Pancreas (tissue), 10 donors: ENCODE results near the gene WASF2. TPM values are rescaled to one million over a fixed set of nuclear protein-coding genes. Genes with fewer than 3 reads are reported as not detected.

Source experiments
- ATAC-seq, 4 donors: fragments of 200-7000 bp; cut with Tn5 transposase; one replicate each; pipeline versions ENCODE4 v1.8.0 to v1.9.1; 2020; ENCODE audit warnings: mild to moderate bottlenecking in 4 of 4, moderate library complexity in 4 of 4
- DNase-seq, 6 donors: peaks; one replicate each; pipeline ENCODE4 v3.0.0-alpha.2; 2020
- FAIRE-seq: peaks from 2 replicates; lab custom pipeline; 2012; peaks lifted over from hg19 to GRCh38; lab: Jason Lieb, UNC
- H3K27ac ChIP-seq, 4 donors: fragments of 200-600 bp; sonication (generic); 1 replicate in 3 of 4; 2 replicates in 1 of 4; pipeline versions ENCODE4 v1.5.0 to v1.8.0; 2020
- H3K27me3 ChIP-seq, 4 donors: fragments of 200-600 bp; one replicate each; pipeline ENCODE4 v1.8.0; 2021
- H3K36me3 ChIP-seq, 3 donors: fragments of 200-600 bp; sonication (generic) in 1 of 3; one replicate each; pipeline versions ENCODE4 v1.5.0 to v1.8.0; 2020 to 2021
- H3K4me1 ChIP-seq, 3 donors: fragments of 200-600 bp; one replicate each; pipeline ENCODE4 v1.8.0; 2021
- H3K4me3 ChIP-seq, 4 donors: fragments of 200-600 bp; sonication (generic) in 2 of 4; one replicate each; pipeline versions ENCODE4 v1.5.0 to v1.8.0; 2020 to 2021
- H3K9me3 ChIP-seq, 4 donors: fragments of 200-600 bp; one replicate each; pipeline ENCODE4 v1.8.0; 2021
- WGBS, 2 donors: extraction: QIAGEN DNeasy Blood & Tissue Kit; methylation state at CpG; one replicate each; pipeline ENCODE4 v1.1.7; 2013; 5-methylcytosine and 5-hydroxymethylcytosine counted together
- intact Hi-C, 3 donors: fragments of 100-400 bp; cut with DNase I; formaldehyde crosslinking; loops; one replicate each; pipeline versions ENCODE4 v1.11.1 to v1.14.2; 2022
- polyA plus RNA-seq, 2 donors: library from polyadenylated mRNA; stranded (reverse); fragments of 200-250 nt; gene quantifications; one replicate each; pipeline ENCODE4 v1.2.3, GENCODE V29; 2013
- total RNA-seq, 6 donors: library from RNA; stranded (reverse); fragmentation: NEBNext Ultra II Directional in 4 of 6; extraction: Animal tissue kit (Norgen Biotek cat#: 25700) in 4 of 6; gene quantifications; one replicate each; pipeline versions ENCODE4 v1.2.1 to v1.2.4, GENCODE V29; 2021 to 2023
- TF ChIP-seq, protein P1 (sequence below), 4 donors: fragments of 200-600 bp; sonication (generic) in 3 of 4; IDR thresholded peaks; one replicate each; pipeline versions ENCODE4 v1.5.0 to v1.8.0; 2021; ENCODE audit warnings: antibody characterized with exemption in 4 of 4
- donor health status: healthy with polysubstance abuse.
- donor health status: DM: no; HTN: no; CAD: no; lungs with moderate emphysema.
- donor health status: DM: no; HTN: no; CAD: no.
- donor health status: control.
- donor health status: control.
- donor health status: Bipolar disorder and iron deficiency.
- donor health status: DM: yes; HTN: yes; CAD: no.
- donor health status: DM: no; HTN: no; CAD: no.
- donor health status: DM: no; HTN: no; CAD: no.
- donor health status: DM: yes; HTN: yes; CAD: no.

Gene WASF2
- total and polyA plus RNA-seq, 8 donors = 13.5 to 83.2 (median 51.4) TPM

GRCh38 chr1:27398405-27399149 lies 91.4 kb downstream of the WASF2 start:
- H3K9me3 ChIP-seq = no peaks in the 10 kb centered on the region
- DNase-seq = no peak
- TF ChIP-seq, protein P1, sequence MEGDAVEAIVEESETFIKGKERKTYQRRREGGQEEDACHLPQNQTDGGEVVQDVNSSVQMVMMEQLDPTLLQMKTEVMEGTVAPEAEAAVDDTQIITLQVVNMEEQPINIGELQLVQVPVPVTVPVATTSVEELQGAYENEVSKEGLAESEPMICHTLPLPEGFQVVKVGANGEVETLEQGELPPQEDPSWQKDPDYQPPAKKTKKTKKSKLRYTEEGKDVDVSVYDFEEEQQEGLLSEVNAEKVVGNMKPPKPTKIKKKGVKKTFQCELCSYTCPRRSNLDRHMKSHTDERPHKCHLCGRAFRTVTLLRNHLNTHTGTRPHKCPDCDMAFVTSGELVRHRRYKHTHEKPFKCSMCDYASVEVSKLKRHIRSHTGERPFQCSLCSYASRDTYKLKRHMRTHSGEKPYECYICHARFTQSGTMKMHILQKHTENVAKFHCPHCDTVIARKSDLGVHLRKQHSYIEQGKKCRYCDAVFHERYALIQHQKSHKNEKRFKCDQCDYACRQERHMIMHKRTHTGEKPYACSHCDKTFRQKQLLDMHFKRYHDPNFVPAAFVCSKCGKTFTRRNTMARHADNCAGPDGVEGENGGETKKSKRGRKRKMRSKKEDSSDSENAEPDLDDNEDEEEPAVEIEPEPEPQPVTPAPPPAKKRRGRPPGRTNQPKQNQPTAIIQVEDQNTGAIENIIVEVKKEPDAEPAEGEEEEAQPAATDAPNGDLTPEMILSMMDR (IDR thresholded peaks at IDR 0.05) = no peak
- H3K4me3 ChIP-seq = no peak overlapping the region
- intact Hi-C loops = loop anchor here in 1 of 3 donors (10.0 kb wide), 1 partner anchor 94 kb away; no protein-coding TSS in a partner anchor
- no peaks in the 10 kb centered on the region for H3K27me3 ChIP-seq
- H3K36me3 ChIP-seq = no peaks in the 10 kb centered on the region
- WGBS, 2 donors = 53 to 70% methylated on average over 4 of the region's 4 CpGs
- no peak overlapping the region for H3K27ac ChIP-seq
- no peak for ATAC-seq
- H3K4me1 ChIP-seq = peaks cover 0 to 10% (median 0%) of the 10 kb centered on the region in 3 donors
- FAIRE-seq = no peak

DNA sequence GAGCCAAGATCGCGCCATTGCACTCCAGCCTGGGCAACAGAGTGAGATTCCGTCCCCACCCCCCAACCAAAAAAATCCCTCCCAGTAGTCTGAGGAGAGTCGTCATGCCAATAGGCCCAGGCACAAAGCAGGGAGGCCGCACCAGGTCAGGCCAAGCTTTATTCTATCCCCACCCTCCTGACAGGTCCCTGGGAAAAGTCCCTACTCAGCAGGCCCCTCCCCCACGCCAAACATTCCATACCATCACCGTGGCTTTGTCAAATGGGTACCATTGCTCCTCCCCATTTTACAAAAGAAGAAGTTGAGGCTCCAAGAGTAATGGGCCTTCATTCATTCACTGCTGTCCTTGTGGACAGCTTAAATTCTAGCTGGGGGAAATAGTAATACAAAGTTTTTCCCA lies 92.2 kb downstream of the WASF2 start:
- intact Hi-C loops = loop anchor here in 1 of 3 donors (10.0 kb wide), 1 partner anchor 93 kb away; no protein-coding TSS in a partner anchor
- H3K9me3 ChIP-seq = no peaks in the 10 kb centered on the region
- no peak for DNase-seq
- 51 to 58% methylated on average over 7 of the region's 7 CpGs for WGBS, 2 donors
- H3K27ac ChIP-seq = no peak overlapping the region
- no peak for FAIRE-seq
- H3K36me3 ChIP-seq = no peaks in the 10 kb centered on the region
- peaks cover 0 to 8% (median 0%) of the 10 kb centered on the region in 3 donors for H3K4me1 ChIP-seq
- TF ChIP-seq, protein P1 (IDR thresholded peaks at IDR 0.05) = no peak
- no peaks in the 10 kb centered on the region for H3K27me3 ChIP-seq
- ATAC-seq = no peak
- H3K4me3 ChIP-seq = no peak overlapping the region

DNA sequence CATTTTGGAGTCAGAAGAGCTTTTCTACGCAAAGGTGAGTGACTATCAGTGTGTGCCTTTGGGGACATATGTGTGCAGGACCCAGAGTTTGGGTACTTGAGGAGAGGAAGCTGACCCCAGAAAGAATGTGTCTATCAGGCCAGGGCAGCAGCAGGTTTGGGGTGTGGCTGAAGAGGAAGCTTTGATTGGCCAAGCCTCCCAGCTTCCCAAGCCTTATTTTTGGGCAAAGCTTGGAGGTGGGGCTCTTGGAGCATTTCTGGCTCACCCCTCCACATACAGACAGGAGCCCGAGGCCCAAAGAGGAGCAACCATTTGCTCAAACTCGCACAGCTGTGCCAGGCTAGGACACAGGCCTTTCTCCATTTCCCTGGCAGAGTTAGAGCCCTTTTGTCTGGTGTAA lies 92.9 kb downstream of the WASF2 start:
- Histone ChIP-seq H3K4me3 (no peak overlapping the region), H3K27ac (no peak overlapping the region), H3K27me3 (no peaks in the 10 kb centered on the region), H3K36me3 (no peaks in the 10 kb centered on the region), H3K4me1 (peaks cover 0 to 2% (median 2%) of the 10 kb centered on the region in 3 donors), H3K9me3 (no peaks in the 10 kb centered on the region)
- intact Hi-C loops = loop anchor here in 1 of 3 donors (10.0 kb wide), 1 partner anchor 92 kb away; no protein-coding TSS in a partner anchor
- ATAC-seq (no peak), FAIRE-seq (no peak), DNase-seq (no peak)
- TF ChIP-seq, protein P1 (IDR thresholded peaks at IDR 0.05) = no peak
- 67 to 87% methylated on average over 3 of the region's 3 CpGs for WGBS, 2 donors

- FAIRE-seq = no peak
- H3K4me3 ChIP-seq = no peak overlapping the region
- peaks cover 0 to 5% (median 4%) of the 10 kb centered on the region in 3 donors for H3K4me1 ChIP-seq
- H3K9me3 ChIP-seq = no peaks in the 10 kb centered on the region
- peak; percentile 47 to 73 (median 64) for ATAC-seq
- DNase-seq = peak; percentile 52 to 90 (median 83)
- intact Hi-C loops = loop anchor here in 2 of 3 donors (2.0 to 10.0 kb wide), 2 partner anchors 91 to 97 kb away; no protein-coding TSS in a partner anchor
- TF ChIP-seq, protein P1 (IDR thresholded peaks at IDR 0.05) = peak; percentile 85 to 96 (median 92)
- H3K36me3 ChIP-seq = no peaks in the 10 kb centered on the region
- no peaks in the 10 kb centered on the region for H3K27me3 ChIP-seq
- H3K27ac ChIP-seq = no peak overlapping the region
- WGBS, 2 donors = 1 to 3% methylated on average over 10 of the region's 10 CpGs
Observed at GRCh38 chr1:27395441-27396195, 94.3 kb downstream of the WASF2 start.
